Activated CD4-positive, alpha-beta T cell treated with anti-CD3 and anti-CD28 coated beads for 1 hour (primary cell): ENCODE measurements around the gene KIAA1755.

Experiments
- DNase-seq: peaks from one replicate; pipeline ENCODE4 v3.0.0-alpha.2; 2020

Gene KIAA1755

DNA sequence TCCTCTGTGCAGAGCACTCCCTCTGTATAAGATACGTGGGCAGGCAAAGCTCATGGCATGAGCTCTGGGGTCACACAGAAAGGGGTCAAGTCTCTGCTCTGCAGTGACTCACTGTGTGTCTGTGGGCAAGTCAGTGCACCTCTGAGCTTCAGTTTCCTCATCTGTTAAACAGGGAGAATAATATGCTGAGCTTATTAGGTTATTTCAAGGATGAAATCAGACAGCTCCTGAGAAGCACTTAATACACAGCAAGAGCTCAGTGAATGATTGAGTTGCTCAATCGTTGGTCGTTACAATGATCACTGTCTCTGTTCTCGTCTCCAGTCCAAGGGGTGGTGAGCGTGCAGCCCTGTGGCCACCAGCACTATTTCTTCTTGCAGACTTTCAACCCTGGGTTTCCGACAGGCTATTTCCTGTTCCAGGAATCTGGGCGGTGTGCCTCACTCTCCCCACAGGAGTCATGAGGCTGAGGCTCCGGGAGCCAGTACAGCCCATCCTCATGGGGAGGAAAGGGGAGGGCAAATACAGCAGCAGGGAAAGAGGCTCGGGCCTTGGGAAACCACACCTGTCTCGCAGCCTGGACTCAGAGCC, 28.9 kb downstream of the KIAA1755 start:
- DNase-seq, result no peak

DNA sequence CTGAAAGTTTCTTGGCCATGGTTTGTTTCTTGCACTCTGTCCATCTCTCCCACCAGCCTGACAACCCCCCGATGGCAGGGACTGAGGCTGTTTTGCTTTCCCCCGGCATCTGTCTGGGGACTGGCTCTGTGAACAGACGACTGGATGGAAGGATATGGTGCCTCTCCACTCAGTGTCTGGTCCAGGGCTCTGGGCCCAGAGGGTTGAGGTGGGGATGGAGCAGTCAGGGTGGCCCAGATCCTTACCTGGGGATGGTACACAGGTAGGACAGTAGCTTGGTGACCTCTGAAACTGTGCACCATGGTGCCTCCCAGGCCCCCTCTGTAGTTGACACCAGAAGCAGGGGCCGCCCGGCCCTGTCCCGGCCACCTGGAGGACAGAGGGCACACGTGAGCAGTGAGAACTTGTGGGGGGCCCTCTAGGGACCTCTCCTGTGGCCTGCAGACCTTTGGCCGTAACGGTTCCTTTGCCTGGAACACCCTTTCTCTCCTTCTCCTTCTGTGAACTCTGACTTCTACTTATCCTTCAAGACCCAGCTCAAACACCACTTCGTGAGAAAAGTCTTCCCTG, 29.5 kb downstream of the KIAA1755 start:
- no peak for DNase-seq

DNA sequence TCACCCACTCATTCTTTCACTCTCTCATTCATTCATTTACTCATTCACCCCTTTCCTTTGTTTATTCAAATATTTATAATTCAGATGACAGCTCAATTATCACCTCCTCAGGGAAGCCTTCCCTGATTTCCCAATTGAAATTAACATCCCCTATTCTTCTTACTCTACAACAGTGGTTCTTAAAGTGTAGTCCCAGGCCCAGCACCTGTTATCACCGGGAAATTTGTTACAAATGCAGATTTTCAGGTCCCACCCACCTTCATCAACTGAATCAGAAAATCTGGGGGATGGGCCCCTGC, 30.3 kb downstream of the KIAA1755 start:
- no peak for DNase-seq

DNA sequence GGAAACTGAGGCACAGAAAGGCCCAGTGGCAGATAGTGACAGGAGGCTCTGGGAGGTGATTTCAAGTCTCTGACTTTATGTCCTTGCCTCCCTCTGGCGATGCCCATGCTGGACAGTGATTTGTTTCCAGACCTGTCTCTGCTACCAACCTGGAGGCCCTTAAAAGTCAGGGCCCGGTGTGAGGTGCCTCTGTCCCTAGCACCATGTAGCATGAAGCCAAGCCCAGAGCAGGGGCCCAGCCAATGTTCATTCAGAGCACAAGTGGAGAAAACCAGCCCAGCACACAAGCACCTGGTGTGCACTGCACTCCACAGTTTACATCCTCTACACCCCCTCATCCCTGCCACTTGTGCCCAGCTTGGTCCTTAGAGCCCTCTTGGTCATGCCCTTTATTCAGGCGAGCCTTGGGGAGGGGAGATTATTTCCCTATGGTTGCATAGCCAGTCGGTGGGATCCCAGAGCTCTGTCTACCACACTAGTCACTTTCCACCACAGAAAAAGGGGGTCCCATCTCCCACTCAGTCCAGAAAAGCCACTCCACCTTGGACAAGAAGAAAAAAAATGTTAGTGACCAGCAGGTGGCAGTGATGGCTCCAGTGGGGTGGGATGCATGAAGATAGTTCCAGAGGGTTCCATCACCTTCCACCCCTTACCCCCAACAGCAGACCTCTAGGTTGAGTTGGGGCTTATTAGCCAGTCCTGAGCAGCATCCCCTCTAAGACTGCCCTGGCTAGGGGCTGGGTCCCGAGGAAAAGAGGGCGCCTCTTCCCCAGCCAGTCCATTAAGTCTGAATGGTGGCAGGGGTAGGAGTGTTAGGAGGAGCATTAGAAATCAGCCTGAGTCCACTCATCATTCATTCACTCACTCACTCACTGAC, 30.9 kb downstream of the KIAA1755 start:
- DNase-seq, result no peak

DNA sequence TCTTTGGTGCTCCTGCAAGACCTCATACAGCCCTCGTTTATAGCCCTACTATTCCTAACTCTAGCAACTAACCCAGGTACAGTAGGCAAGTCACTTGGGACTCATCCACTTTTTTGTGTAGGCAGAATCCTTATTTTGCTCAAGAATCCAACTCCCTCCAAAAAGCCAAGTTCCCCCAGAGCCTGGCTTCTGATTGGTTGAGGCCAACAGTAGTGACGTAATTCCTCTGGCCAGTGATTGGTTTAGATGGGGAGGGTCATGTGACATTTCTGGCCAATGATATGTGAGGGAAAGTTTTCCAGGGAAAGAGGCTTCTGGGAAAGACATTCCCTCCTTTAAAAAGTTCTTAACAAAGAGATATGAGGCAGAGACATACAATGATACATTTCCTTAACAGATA, 32.1 kb downstream of the KIAA1755 start:
- DNase-seq, result no peak

DNA sequence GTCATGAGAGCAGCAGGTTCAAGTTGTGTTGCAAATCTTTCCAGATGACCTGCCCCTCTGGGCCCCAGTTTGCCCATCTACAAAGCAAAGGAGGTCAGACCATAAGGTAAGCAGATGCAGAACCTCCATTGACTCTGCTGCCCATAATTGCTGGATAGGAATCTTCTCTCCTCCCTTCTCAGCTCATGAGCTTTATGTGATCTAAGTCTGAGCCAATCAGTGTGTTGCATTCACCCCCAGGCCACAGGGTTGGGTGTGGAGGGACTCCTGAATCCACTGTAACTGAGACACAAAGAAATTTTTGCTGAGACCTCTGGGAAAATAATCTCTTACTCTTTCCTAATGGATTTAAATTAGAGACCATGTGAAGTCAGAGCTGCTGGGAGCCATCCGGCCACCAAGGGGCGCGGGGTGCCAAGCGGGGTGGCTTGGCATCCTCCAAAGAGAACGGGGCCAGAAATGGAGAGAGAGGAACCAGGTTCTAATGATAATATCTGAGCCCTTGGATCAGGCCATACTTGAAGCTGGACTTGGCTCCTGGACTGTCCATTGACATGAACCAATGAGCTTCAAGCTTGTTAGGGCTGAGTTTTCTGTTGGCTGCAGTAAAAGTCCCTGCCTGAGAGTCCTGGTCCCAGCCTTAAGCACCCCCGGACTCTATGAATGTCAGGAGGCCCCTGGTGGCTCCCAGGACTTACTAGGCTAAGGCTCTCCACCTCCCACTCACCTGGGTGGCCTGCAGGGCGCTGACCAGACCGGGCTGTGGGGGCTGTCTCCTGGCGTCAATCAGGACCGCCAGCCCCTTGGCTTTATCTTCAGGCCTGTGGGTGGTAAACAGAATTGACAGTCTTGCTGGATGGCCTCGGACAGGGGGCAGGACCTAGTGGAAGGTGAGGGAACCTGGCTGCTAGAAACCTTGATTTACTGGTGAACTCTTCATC, 32.8 kb downstream of the KIAA1755 start:
- DNase-seq, result no peak

DNA sequence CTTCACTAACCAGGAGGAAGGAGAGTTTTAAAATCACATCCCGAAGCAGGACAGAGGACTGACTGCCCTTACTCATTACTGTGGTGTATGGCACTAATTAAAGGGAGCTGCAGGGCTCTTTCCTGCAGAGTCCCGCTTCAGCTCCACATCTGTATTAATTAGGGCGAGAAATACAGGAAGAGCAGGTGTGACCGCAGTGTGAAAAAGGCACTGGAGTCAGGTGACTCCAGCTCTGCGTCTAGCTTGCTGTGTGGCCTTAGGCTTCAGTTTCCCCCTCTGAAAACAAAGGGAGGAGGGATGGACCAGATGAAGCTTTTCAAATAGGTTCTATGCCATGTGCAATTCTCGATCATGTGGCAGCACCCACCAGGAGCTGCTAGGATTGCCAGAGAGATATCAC, 34.0 kb downstream of the KIAA1755 start:
- no peak for DNase-seq

DNA sequence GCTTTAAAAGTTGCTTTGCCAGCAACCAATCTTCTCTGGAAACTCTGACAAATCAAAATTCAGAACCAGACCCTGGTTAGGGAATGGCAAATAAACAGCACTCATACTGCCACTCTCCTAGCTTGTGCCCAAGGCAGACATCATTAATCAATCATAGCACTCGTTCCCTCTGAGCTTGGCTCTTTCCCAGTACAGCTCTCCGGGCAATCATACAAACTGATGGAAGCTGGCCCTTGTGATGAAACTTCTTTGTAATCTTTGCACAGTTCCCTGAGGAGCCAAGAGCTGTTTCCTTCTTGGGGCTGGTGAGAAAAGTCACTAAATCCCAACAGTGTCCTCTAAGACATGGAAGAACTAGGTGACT, 34.7 kb downstream of the KIAA1755 start:
- no peak for DNase-seq

DNA sequence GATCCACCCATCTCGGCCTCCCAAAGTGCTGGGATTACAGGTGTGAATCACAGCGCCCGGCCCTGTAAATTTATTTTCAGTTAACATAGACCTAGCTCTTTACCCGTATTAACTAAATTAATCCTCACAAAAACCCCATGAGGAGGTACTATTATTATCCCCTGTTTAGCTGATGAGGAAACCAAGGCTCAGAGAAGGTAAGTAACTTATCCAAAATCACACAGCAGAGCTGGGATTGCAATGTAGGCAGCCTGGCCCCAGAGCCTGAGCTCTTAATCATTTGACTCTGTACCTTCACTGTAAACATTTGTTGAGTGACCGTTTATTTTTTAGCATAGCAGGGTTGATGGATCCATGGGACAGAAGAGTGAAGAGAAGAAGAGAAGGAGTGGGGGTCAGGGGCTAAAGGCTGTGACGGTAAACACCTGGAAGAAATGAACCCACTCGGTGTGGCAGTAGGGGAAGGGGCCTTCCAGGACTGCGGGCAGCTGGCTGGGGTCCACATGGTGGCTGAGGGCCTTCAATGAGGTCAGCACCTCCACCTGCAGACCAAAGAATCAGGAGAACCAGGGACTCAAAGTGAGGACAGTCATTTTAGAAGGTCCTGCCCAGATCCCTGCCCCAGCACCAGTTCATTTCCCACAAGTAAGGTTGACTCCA, 35.2 kb downstream of the KIAA1755 start:
- no peak for DNase-seq

DNA sequence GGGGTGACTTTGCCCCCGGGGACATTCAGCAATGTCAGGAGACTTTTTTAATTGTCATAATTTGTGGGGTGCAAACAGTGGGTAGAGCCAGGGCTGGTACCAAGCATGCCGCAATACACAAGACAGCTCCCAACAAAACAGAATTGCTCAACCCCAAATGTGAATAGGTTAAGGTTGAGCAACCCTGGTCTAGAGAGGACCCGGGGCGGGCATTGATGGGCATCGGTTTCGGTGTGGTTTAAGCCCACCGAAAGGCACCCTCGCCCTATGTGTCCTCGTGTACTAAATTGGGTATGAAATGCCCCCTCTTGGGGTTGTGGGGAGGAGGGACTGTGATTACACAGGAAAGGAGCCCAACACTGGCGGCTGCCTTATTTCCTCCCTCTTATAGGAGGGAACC, 36.0 kb downstream of the KIAA1755 start:
- no peak for DNase-seq

DNA sequence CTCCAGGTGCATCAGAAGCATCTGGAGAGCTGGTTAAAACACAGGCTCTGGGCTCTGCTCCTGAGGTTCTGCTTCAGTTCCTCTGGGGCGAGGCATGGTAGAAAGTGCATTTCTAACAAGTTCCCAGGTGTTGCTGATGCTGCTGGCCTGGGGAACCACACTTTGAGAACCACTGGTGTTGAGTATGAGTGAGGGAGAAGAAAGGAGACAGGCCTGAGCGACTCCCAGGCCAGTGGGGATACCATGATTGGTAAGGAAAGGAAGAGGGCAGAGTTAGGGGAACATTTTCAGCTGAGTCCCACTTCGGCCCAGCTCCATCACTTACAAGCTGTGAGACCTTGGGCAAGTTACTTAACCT, 36.8 kb downstream of the KIAA1755 start:
- DNase-seq, result no peak

DNA sequence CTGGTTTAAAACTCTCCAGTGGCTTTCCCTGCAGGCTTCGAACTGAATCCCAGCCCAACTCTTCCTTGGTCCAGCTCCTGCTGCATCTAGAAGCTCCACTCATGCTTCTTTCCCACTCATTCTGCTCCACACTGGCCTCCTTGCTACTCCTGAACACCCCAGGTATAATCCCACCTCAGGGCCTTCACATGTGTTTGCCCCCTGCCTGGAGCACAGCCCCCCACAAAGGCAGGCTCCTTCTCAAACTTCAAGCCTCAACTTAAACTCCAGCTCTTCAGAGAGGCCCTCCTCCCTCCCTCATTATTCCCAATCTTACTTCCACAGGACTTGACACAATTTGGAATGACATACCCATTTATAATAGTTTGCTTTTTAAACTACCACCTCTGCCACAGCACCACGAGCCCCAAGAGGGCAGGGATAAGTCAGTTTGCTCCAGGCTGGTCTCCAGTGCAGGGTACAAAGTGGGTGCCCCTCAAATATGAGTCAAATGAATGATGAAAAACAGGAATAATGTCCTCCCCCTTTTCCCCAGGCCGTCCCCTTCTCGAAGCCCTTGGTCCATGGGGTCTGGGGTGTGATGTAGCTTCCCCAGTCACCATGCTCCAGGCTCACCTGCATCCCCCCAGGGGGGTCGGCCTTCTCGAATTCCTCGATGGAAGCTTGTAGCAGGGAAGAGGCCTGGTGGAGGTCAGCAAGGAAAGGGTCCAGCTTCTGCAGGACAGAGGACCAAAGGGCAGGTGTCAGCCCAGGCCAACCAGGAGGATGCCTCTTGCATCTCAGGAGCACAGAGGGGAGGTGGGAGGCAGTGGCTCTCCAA, 37.4 kb downstream of the KIAA1755 start:
- no peak for DNase-seq

DNA sequence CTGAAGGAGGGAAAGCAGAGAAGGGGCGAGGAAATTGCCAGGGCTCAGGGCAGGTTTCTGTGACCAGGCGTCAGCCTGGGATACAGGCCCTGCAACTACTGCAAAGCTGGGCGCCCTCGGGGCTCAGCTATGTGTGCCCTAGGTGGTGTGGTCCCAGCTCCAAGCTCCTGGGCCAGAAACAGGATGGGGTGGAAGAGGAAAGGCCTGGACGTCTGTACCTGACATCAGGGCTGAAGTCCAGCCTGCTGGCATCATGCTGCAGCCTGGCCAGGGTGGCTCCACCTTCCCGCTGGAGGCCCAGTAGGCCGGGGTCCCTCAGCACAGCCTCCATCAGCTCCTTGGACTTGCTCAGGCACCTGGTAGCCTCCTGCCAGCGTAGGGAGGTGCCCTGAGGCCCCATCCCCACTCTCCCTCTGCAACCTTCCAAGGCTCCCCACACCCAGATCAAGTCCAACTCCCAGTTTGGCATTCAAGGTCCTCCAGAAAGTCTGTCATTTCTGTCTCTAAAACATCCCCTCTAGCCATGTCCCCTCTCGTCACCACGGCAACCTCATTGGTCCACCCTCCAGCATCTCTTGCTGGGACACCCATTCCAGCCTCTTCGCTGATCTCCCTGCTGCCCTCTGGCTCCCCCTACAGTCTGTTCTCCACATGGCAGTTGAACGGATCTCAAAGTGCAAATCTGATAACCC, 38.2 kb downstream of the KIAA1755 start:
- DNase-seq, result peak; percentile 11

DNA sequence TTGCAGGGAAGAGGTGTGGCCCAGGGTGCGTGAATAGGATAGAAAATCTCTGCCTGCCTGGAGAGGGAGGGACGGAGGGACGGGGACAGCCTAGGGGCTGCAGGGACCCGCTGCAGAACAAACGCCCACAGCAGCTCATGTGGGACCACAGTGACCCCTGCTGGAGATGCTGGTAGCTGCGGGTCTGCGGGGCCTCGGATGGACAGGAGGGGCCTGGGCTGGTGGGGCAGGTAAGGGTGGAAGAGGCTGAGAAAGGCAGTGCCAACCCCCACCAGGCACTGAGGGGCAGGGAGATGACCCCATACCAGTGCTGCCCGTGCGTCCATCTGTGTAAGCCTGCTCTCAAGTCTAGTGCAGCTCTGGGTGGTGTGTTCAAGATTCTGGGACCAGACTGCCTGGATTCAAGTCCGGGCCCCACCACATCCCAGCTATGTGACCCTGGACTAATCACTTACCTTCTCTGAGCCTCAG, 39.4 kb downstream of the KIAA1755 start:
- peak; percentile 46 for DNase-seq

DNA sequence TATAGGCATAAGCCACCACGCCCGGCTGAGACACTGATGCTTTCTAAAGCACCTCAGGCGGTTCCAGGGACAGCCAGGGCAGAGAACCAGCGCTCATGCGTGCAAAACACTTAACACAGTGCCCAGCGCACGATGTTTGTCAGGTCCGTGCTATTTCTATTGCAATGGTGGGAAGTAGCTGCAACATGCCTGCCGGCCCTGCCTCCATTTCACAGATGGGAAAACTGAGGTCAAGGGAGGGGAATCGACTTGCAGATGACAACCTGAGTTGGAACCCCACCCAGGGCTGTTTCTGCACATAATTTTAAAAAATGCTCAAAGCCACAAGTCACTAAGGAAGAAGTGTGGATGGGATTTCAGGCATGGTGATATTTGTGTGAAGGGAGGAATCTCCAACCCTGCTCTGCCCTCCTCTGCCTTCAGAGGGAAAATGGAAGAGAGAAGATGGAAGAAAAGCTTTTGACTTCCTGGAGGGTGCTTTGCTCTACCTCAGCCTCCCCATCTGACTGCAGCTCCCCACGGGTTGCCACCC, 39.9 kb downstream of the KIAA1755 start:
- no peak for DNase-seq

DNA sequence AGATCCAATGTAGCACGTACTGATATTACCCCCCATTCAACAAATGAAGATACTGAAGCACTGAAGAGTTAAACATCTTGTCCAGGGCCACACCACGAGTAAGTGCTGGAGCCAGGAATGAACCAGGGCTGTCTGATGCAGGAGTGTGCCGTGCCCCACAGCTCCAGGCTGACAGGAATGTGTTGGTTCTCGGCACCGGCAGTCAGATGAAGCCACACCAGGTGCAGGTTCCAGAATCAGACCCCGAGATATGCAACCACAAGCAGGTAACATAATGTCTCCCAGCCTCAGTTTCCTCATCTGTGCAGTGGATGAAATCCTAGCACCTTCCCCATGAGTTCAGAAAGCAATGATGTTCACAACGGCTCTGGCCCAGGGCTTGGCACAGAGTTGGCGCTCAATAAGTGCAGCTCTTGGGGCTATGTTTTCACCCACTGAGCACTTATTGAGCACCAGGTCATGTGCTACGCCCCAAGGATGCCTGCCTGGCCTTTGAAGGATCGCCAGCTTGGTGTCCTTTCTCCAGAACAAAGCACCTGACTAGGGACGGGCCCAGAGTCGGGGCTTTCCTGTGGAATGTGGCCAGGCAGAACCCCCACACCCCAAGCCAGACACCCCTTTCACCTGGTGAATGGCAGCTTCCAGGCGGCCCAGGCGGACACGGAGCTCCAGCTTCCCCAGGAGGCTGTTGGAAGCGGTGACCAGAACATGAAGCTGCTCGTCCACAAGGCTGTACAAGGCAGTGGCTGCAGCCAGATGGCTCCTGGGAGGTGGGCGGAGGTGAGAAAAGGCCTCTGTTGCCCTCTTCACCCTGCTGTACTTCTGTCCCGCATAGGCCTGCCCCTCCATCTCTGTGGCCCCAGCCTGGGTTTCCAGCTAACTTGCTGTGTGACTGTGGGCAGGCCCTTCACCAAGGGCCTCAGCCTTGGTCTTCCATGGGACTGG, 41.3 kb downstream of the KIAA1755 start:
- no peak for DNase-seq

DNA sequence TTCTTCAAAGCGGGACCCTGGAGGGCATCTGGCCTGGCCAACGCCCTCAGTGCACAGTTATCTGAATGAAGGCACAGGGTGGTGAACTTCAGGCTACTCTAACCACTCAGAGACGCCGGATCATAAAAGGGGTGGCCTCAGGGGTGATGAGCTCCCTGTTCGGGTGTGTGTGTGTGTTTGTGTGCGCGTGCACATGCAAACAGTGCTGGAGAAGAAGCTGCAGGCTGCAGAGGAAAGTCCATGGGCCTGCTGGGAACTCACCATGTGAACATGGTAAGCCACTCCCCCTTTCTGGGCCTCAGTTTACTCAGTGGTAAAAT, 42.0 kb downstream of the KIAA1755 start:
- DNase-seq, result no peak

DNA sequence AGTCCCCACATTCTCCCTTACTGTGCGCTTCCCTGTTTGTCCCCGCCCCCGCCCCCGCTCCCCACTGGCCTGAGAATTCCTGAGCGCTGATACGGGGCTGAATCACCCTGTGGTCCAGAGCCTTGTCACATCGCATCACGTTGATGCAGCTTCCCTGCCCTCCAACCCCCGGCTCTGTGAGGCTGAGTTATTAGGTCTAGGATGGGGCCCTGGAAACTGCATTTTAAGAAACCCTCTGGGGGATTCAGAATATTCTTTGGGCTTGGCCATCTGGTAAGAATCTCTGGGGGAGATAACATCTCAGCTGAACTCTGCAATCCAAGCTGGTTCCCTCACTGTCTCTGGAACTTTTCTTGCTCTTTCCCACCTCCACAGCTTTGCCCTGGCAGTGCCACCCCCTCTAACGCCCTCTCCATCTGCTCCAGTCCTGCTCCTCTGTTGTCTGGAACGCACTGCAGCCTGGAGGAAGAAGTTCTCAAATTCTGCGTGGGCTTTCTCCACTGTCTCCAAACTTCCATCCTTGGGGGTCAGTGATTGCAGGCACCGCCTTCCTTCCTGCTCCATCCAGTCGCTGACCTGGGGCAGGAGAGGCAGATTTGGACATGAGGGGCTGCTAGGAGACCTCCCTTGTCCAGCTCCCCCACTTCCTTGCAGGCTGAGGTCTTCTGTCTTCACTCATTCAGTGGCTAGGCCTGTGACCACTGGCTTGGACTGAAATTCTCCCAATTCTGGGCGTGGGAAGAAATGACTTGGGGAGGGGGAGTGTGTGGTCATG, 42.6 kb downstream of the KIAA1755 start:
- DNase-seq, result no peak
